AG09309 (cell line): ENCODE data around the gene C9.
"Not testable (repeated sequence)": the region's sequence is repeated elsewhere in the genome, so short reads cannot be mapped to it uniquely, and the experiment has no call there.

ENCODE experiments used
- DNase-seq: peaks from one replicate; pipeline ENCODE4 v3.0.0-alpha.2; 2010; ENCODE audit warnings: low read depth
- H3K4me3 ChIP-seq: 2 replicates; pipeline ENCODE4 v1.5.1; 2011; ENCODE audit warnings: mild to moderate bottlenecking, low read depth, low read length, moderate library complexity; ENCODE audit not compliant: control insufficient read depth
- CTCF ChIP-seq: IDR thresholded peaks from 2 replicates; pipeline ENCODE4 v1.5.1; 2011; ENCODE audit warnings: mild to moderate bottlenecking, low read depth, low read length, inconsistent platforms; ENCODE audit not compliant: insufficient read depth, control insufficient read depth; ENCODE audit errors: missing control alignments

C9 gene

GRCh38 chr5:39249564-39250274 is 114.6 kb downstream of the C9 start:
- no peak overlapping the region for H3K4me3 ChIP-seq
- TF ChIP-seq CTCF, result no peak
- no peak for DNase-seq

- DNase-seq, result no peak
- TF ChIP-seq CTCF, result no peak
- H3K4me3 ChIP-seq, result no peak overlapping the region
Measured at GRCh38 chr5:39249069-39249468, 115.2 kb downstream of the C9 start.

DNA sequence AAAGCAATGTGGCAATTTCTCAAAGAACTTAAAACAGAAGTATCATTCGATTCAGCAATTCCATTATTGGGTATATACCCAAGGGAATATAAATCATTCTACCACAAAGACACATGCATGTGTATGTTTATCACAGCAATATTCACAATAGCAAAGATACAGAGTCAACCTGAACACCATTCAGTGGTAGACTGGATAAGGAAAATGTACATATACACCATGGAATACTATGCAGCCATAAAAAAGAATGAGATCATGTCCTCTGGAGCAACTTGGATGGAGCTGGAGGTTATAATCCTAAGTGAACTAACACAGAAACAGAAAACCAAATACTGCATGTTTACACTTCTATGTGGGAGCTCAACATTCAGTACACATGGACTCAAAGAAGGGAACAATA is 123.5 kb downstream of the C9 start:
- TF ChIP-seq CTCF, result no peak
- H3K4me3 ChIP-seq, result no peak overlapping the region
- DNase-seq, result no peak

DNA sequence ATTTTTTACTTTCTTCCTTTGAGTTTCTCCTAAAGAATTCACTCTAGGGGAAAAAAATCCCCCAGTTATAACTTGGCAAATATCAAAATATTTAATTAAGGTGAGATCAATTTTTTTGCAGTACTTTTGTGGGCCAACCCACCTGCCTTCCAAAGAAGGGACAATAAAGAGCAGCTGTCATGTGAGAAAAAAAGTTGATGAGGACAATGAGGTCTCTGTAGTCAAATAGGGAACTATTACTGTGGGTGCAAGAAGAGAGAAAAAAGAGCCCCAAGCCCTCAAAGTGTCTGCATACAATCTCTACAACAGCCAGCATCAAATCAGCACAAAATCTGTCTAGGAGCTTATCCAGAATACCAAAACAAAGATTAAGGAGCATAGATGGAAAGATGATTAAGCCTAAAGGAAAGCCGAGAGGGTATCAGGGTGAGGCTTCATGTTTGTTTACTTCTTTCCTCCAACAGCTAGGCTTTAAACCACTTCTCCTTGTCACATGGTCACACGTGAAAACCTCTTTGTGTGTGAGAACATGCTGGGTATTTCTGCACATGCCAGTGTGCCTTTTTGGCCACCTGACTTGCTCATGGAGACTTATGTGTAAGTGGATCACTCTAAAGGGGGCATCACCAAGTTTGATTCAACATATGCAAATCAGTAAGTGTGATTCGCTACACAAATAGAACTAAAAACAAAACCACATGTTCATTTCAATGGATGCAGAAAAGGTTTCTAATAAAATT is 125.8 kb downstream of the C9 start:
- H3K4me3 ChIP-seq, result no peak overlapping the region
- no peak for TF ChIP-seq CTCF
- DNase-seq, result no peak

GRCh38 chr5:39236718-39237117 is 127.6 kb downstream of the C9 start:
- TF ChIP-seq CTCF, result no peak
- DNase-seq, result no peak
- H3K4me3 ChIP-seq, result no peak overlapping the region

DNA sequence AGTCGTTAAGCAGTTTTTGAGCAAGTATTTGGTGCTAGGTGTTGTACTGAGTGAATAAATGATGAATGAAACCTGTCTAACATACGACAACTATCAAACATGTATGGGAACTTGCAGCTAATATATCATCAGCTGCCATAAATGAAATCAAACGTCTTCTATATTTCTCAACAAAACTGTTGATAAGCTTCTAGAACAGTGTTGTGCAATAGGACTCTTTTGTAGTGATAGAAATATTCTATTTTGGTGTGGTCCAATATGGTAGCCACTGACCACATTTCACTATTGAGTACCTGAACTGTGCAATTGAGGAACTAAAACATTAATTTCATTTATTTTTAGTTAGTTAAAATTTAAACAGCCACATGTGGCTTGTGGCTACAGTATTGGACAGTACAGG is 128.6 kb downstream of the C9 start:
- TF ChIP-seq CTCF, result no peak
- no peak for DNase-seq
- H3K4me3 ChIP-seq, result no peak overlapping the region

GRCh38 chr5:39234494-39234893 is 129.8 kb downstream of the C9 start:
- not testable (repeated sequence) for H3K4me3 ChIP-seq, DNase-seq
